ENCODE results near the gene ARHGEF1. TPM values are rescaled to one million over a fixed set of nuclear protein-coding genes. Genes with fewer than 3 reads are reported as not detected.

ARHGEF1 gene
- total and polyA plus RNA-seq, 5 experiments from 2014 or later, result 161 to 1,239 (median 346) TPM

GRCh38 chr19:41956621-41957020, 73.6 kb downstream of the ARHGEF1 start:
- POLR2A ChIA-PET, result interaction anchor here (0.6 to 4.3 kb wide), 6 partner anchors 11 to 97 kb away, joined by 3 to 45 read pairs (median 12); partner anchors contain the start of gene RPS19
- Mint-ChIP-seq H3K36me3 (peaks cover 0 to 15% (median 0%) of the 10 kb centered on the region in 3 donors), H3K4me3 (peak overlapping the region in 2 of 10 donors; percentile 20 to 40), H3K9me3 (no peaks in the 10 kb centered on the region), H3K27ac (peak overlapping the region in 2 of 10 donors; percentile 25 to 43), H3K4me1 (peaks cover 18 to 26% (median 23%) of the 10 kb centered on the region in 4 donors), H3K27me3 (no peaks in the 10 kb centered on the region)
- DNase-seq (no peak), ATAC-seq (no peak)

Small RNA genes lying within 50 kb of the gene (microRNA-seq; reads per million reads assigned to microRNA genes)
- gene MIR6797 (ENCODE audit: borderline microRNAs expressed), result not detected

Other genes starting within 250 kb of the ARHGEF1 start
- not detected for gene CEACAM7, start 194.9 kb upstream of the ARHGEF1 start, total RNA-seq
- gene CEACAM7, start 194.9 kb upstream of the ARHGEF1 start, polyA plus RNA-seq, result not detected
- not detected for gene CEACAM5, start 174.6 kb upstream of the ARHGEF1 start, total RNA-seq
- not detected for gene CEACAM5, start 174.6 kb upstream of the ARHGEF1 start, polyA plus RNA-seq
- gene CEACAM6, start 127.7 kb upstream of the ARHGEF1 start, total RNA-seq, result not detected
- not detected for gene CEACAM6, start 127.7 kb upstream of the ARHGEF1 start, polyA plus RNA-seq
- not detected for gene CEACAM3, start 86.6 kb upstream of the ARHGEF1 start, total RNA-seq
- not detected for gene CEACAM3, start 86.6 kb upstream of the ARHGEF1 start, polyA plus RNA-seq
- gene LYPD4, start 38.5 kb upstream of the ARHGEF1 start, total RNA-seq, result not detected
- not detected for gene LYPD4, start 38.5 kb upstream of the ARHGEF1 start, polyA plus RNA-seq
- gene DMRTC2, start 38.1 kb upstream of the ARHGEF1 start, total RNA-seq, result not detected
- gene DMRTC2, start 38.1 kb upstream of the ARHGEF1 start, polyA plus RNA-seq, result not detected
- gene RPS19, start 22.9 kb upstream of the ARHGEF1 start, total RNA-seq, result 1,000 to 10,000 TPM; 3,479 to 3,513 TPM
- 1,000 to 10,000 TPM; 6,905 to 8,825 (median 8,505) TPM for gene RPS19, start 22.9 kb upstream of the ARHGEF1 start, polyA plus RNA-seq
- 10 to 100 TPM; 48.6 to 51.0 TPM for gene CD79A, start 5.9 kb upstream of the ARHGEF1 start, total RNA-seq
- 10 to 100 TPM; 54.9 to 88.2 (median 85.1) TPM for gene CD79A, start 5.9 kb upstream of the ARHGEF1 start, polyA plus RNA-seq
- gene ERFL, start 45.3 kb downstream of the ARHGEF1 start, total RNA-seq, result 1 to 10 TPM; 7.5 to 8.1 TPM
- not detected for gene ERFL, start 45.3 kb downstream of the ARHGEF1 start, polyA plus RNA-seq
- 10 to 100 TPM; 87.6 to 90.3 TPM for gene RABAC1, start 76.1 kb downstream of the ARHGEF1 start, total RNA-seq
- 100 to 1,000 TPM; 201 to 288 (median 231) TPM for gene RABAC1, start 76.1 kb downstream of the ARHGEF1 start, polyA plus RNA-seq
- 1 to 10 TPM; 3.4 to 6.2 TPM for gene ATP1A3, start 111.0 kb downstream of the ARHGEF1 start, total RNA-seq
- 1 to 10 TPM; 2.8 to 4.9 (median 2.8) TPM for gene ATP1A3, start 111.0 kb downstream of the ARHGEF1 start, polyA plus RNA-seq
- under 1 TPM; 0.25 to 0.34 TPM for gene GRIK5, start 187.0 kb downstream of the ARHGEF1 start, total RNA-seq
- gene GRIK5, start 187.0 kb downstream of the ARHGEF1 start, polyA plus RNA-seq, result not detected
- 10 to 100 TPM; 18.3 to 20.8 TPM for gene ZNF574, start 193.0 kb downstream of the ARHGEF1 start, total RNA-seq
- gene ZNF574, start 193.0 kb downstream of the ARHGEF1 start, polyA plus RNA-seq, result 10 to 100 TPM in 1 of 3 donors, 1 to 10 TPM in 2; 7.8 to 21.5 (median 8.0) TPM
- 10 to 100 TPM; 85.0 to 88.5 TPM for gene POU2F2, start 249.3 kb downstream of the ARHGEF1 start, total RNA-seq
- gene POU2F2, start 249.3 kb downstream of the ARHGEF1 start, polyA plus RNA-seq, result 1 to 10 TPM; 2.4 to 6.6 (median 4.7) TPM

Data from naive thymus-derived CD8-positive, alpha-beta T cell (primary cell).